ENCODE results near the gene HMX1.

- TF ChIP-seq, protein P1, sequence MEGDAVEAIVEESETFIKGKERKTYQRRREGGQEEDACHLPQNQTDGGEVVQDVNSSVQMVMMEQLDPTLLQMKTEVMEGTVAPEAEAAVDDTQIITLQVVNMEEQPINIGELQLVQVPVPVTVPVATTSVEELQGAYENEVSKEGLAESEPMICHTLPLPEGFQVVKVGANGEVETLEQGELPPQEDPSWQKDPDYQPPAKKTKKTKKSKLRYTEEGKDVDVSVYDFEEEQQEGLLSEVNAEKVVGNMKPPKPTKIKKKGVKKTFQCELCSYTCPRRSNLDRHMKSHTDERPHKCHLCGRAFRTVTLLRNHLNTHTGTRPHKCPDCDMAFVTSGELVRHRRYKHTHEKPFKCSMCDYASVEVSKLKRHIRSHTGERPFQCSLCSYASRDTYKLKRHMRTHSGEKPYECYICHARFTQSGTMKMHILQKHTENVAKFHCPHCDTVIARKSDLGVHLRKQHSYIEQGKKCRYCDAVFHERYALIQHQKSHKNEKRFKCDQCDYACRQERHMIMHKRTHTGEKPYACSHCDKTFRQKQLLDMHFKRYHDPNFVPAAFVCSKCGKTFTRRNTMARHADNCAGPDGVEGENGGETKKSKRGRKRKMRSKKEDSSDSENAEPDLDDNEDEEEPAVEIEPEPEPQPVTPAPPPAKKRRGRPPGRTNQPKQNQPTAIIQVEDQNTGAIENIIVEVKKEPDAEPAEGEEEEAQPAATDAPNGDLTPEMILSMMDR (IDR thresholded peaks at IDR 0.05; ENCODE audit: low read depth, low read length): no peak
- TF ChIP-seq MAX (IDR thresholded peaks at IDR 0.05; ENCODE audit: low read depth, low read length): no peak
- no peak for TF ChIP-seq POLR2A (IDR thresholded peaks at IDR 0.05; ENCODE audit: extremely low read depth, insufficient read length)
- no peak for TF ChIP-seq MYC (IDR thresholded peaks at IDR 0.05; ENCODE audit: low read depth, low read length)
Measured at GRCh38 chr4:8821151-8821950, 50.3 kb downstream of the HMX1 start.

All from NB4 (cell line).